GM06990 (cell line): ENCODE results near the gene NYAP2.

Experiments
- DNase-seq: peaks from one replicate; pipeline ENCODE4 v3.0.0-alpha.2; 2011; ENCODE audit not compliant: insufficient read length; ENCODE audit errors: extremely low read depth
- H3K27me3 ChIP-seq: replicated peaks from 2 replicates; pipeline ENCODE4 v1.6.0; 2011; ENCODE audit warnings: low read length; ENCODE audit not compliant: control insufficient read depth, insufficient read depth
- H3K36me3 ChIP-seq: 2 replicates; pipeline ENCODE4 v1.5.1; 2011; ENCODE audit warnings: low read length; ENCODE audit not compliant: control insufficient read depth, insufficient read depth
- H3K4me3 ChIP-seq: replicated peaks from 2 replicates; pipeline ENCODE4 v1.5.1; 2011; ENCODE audit warnings: low read depth, mild to moderate bottlenecking, control low read depth, low read length
- CTCF ChIP-seq: IDR thresholded peaks from 2 replicates; pipeline ENCODE4 v1.5.1; 2011; ENCODE audit warnings: low read length, control low read depth, mild to moderate bottlenecking, inconsistent platforms; ENCODE audit not compliant: insufficient read depth, poor library complexity, severe bottlenecking

NYAP2 gene

GRCh38 chr2:225683258-225683657, 283.7 kb downstream of the NYAP2 start:
- no peak for TF ChIP-seq CTCF
- Histone ChIP-seq H3K36me3 (no peaks in the 10 kb centered on the region), H3K27me3 (no peaks in the 10 kb centered on the region), H3K4me3 (no peak overlapping the region)
- DNase-seq: no peak

GRCh38 chr2:225690153-225690552, 290.6 kb downstream of the NYAP2 start:
- Histone ChIP-seq H3K27me3 (no peaks in the 10 kb centered on the region), H3K36me3 (no peaks in the 10 kb centered on the region), H3K4me3 (no peak overlapping the region)
- DNase-seq: no peak
- no peak for TF ChIP-seq CTCF

- no peak for TF ChIP-seq CTCF
- no peaks in the 10 kb centered on the region for H3K27me3 ChIP-seq
- no peak for DNase-seq
- H3K4me3 ChIP-seq: no peak overlapping the region
- no peaks in the 10 kb centered on the region for H3K36me3 ChIP-seq
Measured at GRCh38 chr2:225691711-225692110, 292.2 kb downstream of the NYAP2 start.

GRCh38 chr2:225693259-225693658, 293.7 kb downstream of the NYAP2 start:
- no peak for DNase-seq
- no peaks in the 10 kb centered on the region for H3K27me3 ChIP-seq
- no peaks in the 10 kb centered on the region for H3K36me3 ChIP-seq
- no peak for TF ChIP-seq CTCF
- H3K4me3 ChIP-seq: no peak overlapping the region

GRCh38 chr2:225694664-225695063, 295.2 kb downstream of the NYAP2 start:
- H3K36me3 ChIP-seq: no peaks in the 10 kb centered on the region
- H3K4me3 ChIP-seq: no peak overlapping the region
- DNase-seq: no peak
- H3K27me3 ChIP-seq: no peaks in the 10 kb centered on the region
- no peak for TF ChIP-seq CTCF

- no peak for DNase-seq
- H3K27me3 ChIP-seq: no peaks in the 10 kb centered on the region
- TF ChIP-seq CTCF: no peak
Measured at GRCh38 chr2:225697936-225698335, 298.4 kb downstream of the NYAP2 start.

More at GRCh38 chr2:225697936-225698335, 298.4 kb downstream of the NYAP2 start:
- Histone ChIP-seq H3K4me3 (no peak overlapping the region), H3K36me3 (no peaks in the 10 kb centered on the region)
